MG63 (cell line): ENCODE data around the gene GALM. TPM values are rescaled to one million over a fixed set of nuclear protein-coding genes. Genes with fewer than 3 reads are reported as not detected.
"Not testable (repeated sequence)": the region's sequence is repeated elsewhere in the genome, so short reads cannot be mapped to it uniquely, and the experiment has no call there.

Source experiments
- DNase-seq: peaks from one replicate; pipeline ENCODE4 v3.0.0-alpha.2; 2020
- H3K27me3 ChIP-seq: fragments of 250-450 bp; sonication (Bioruptor Pico); 2 replicates; pipeline ENCODE4 v1.5.1; 2020; ENCODE audit warnings: mild to moderate bottlenecking, moderate library complexity
- H3K36me3 ChIP-seq: fragments of 250-450 bp; sonication (Bioruptor Pico); 2 replicates; pipeline ENCODE4 v1.5.1; 2020; ENCODE audit warnings: mild to moderate bottlenecking, moderate library complexity
- H3K4me3 ChIP-seq: fragments of 250-450 bp; sonication (Bioruptor Pico); 2 replicates; pipeline ENCODE4 v1.5.1; 2020; ENCODE audit warnings: mild to moderate bottlenecking, moderate library complexity
- H3K9me3 ChIP-seq: fragments of 250-450 bp; sonication (Bioruptor Pico); 2 replicates; pipeline ENCODE4 v1.5.1; 2020; ENCODE audit warnings: mild to moderate bottlenecking, moderate library complexity
- total RNA-seq: library from RNA; depleted of rRNA; stranded (reverse); fragments of >200 nt; shearing (Covaris generic); gene quantifications from 2 replicates; pipeline ENCODE4 v1.2.3, GENCODE V29; 2014; ENCODE audit warnings: low replicate concordance; rRNA removed

GALM gene
- total RNA-seq, 1 experiment from 2014 or later = 13.7 TPM

- Histone ChIP-seq H3K4me3 (no peak overlapping the region), H3K9me3 (no peaks in the 10 kb centered on the region), H3K36me3 (peaks cover 17% of the 10 kb centered on the region), H3K27me3 (no peaks in the 10 kb centered on the region)
- no peak for DNase-seq
These were observed 88.1 kb downstream of the GALM start for GRCh38 chr2:38754049-38754448.

- H3K4me3 ChIP-seq = 0 out of 2 replicates have a peak overlapping the region, but pooled peaks have one; percentile 5
These were observed 88.6 kb downstream of the GALM start for GRCh38 chr2:38754506-38754905.

GRCh38 chr2:38755891-38756290 is 90.0 kb downstream of the GALM start:
- not testable (repeated sequence) for DNase-seq, H3K9me3 ChIP-seq, H3K36me3 ChIP-seq, H3K4me3 ChIP-seq, H3K27me3 ChIP-seq

More at GRCh38 chr2:38754506-38754905, 88.6 kb downstream of the GALM start:
- peaks cover 12% of the 10 kb centered on the region for H3K36me3 ChIP-seq
- H3K27me3 ChIP-seq = no peaks in the 10 kb centered on the region
- DNase-seq = no peak
- H3K9me3 ChIP-seq = no peaks in the 10 kb centered on the region

GRCh38 chr2:38763228-38763627 is 97.3 kb downstream of the GALM start:
- Histone ChIP-seq H3K27me3 (no peaks in the 10 kb centered on the region), H3K9me3 (no peaks in the 10 kb centered on the region), H3K36me3 (no peaks in the 10 kb centered on the region), H3K4me3 (no peak overlapping the region)
- DNase-seq = no peak

- Histone ChIP-seq H3K9me3 (no peaks in the 10 kb centered on the region), H3K36me3 (no peaks in the 10 kb centered on the region)
- no peak for DNase-seq
These were observed 97.8 kb downstream of the GALM start for GRCh38 chr2:38763728-38764127.

GRCh38 chr2:38765149-38765548 is 99.2 kb downstream of the GALM start:
- Histone ChIP-seq H3K9me3 (no peaks in the 10 kb centered on the region), H3K27me3 (no peaks in the 10 kb centered on the region), H3K36me3 (no peaks in the 10 kb centered on the region), H3K4me3 (no peak overlapping the region)
- peak; percentile 8 for DNase-seq

More at GRCh38 chr2:38763728-38764127, 97.8 kb downstream of the GALM start:
- Histone ChIP-seq H3K4me3 (no peak overlapping the region), H3K27me3 (no peaks in the 10 kb centered on the region)

- Histone ChIP-seq H3K36me3 (no peaks in the 10 kb centered on the region), H3K4me3 (no peak overlapping the region), H3K27me3 (no peaks in the 10 kb centered on the region), H3K9me3 (no peaks in the 10 kb centered on the region)
- DNase-seq = no peak
These were observed 99.6 kb downstream of the GALM start for GRCh38 chr2:38765551-38765950.

- no peaks in the 10 kb centered on the region for H3K36me3 ChIP-seq
- H3K9me3 ChIP-seq = no peaks in the 10 kb centered on the region
- no peak overlapping the region for H3K4me3 ChIP-seq
- no peaks in the 10 kb centered on the region for H3K27me3 ChIP-seq
- peak; percentile 45 for DNase-seq
These were observed 105.7 kb downstream of the GALM start for GRCh38 chr2:38771632-38772031.

GRCh38 chr2:38775097-38775920 is 109.4 kb downstream of the GALM start:
- Histone ChIP-seq H3K27me3 (no peaks in the 10 kb centered on the region), H3K4me3 (no peak overlapping the region), H3K36me3 (peaks cover 3% of the 10 kb centered on the region), H3K9me3 (no peaks in the 10 kb centered on the region)
- DNase-seq = no peak

GRCh38 chr2:38775921-38776225 is 110.0 kb downstream of the GALM start:
- Histone ChIP-seq H3K27me3 (no peaks in the 10 kb centered on the region), H3K9me3 (no peaks in the 10 kb centered on the region), H3K4me3 (no peak overlapping the region), H3K36me3 (peaks cover 3% of the 10 kb centered on the region)
- DNase-seq = no peak

GRCh38 chr2:38776531-38776930 is 110.6 kb downstream of the GALM start:
- no peak for DNase-seq
- H3K9me3 ChIP-seq = no peaks in the 10 kb centered on the region
- H3K36me3 ChIP-seq = peaks cover 7% of the 10 kb centered on the region
- H3K4me3 ChIP-seq = no peak overlapping the region
- no peaks in the 10 kb centered on the region for H3K27me3 ChIP-seq

GRCh38 chr2:38778687-38779082 is 112.8 kb downstream of the GALM start:
- DNase-seq = no peak
- H3K27me3 ChIP-seq = no peaks in the 10 kb centered on the region
- peak overlapping the region; percentile 65 for H3K4me3 ChIP-seq
- no peaks in the 10 kb centered on the region for H3K9me3 ChIP-seq
- H3K36me3 ChIP-seq = peaks cover 13% of the 10 kb centered on the region

- Histone ChIP-seq H3K27me3 (no peaks in the 10 kb centered on the region), H3K4me3 (no peak overlapping the region), H3K36me3 (peaks cover 13% of the 10 kb centered on the region), H3K9me3 (no peaks in the 10 kb centered on the region)
- no peak for DNase-seq
These were observed 117.7 kb downstream of the GALM start for GRCh38 chr2:38783586-38783985.

Other genes starting within 250 kb of the GALM start
- gene HNRNPLL, start 63.2 kb upstream of the GALM start, total RNA-seq = 30.5 and 34.1 TPM in 2 replicates
- 178 and 201 TPM in 2 replicates for gene SRSF7, start 85.2 kb downstream of the GALM start, total RNA-seq
- gene GEMIN6, start 112.1 kb downstream of the GALM start, total RNA-seq = 12.9 and 13.0 TPM in 2 replicates
- 11.4 and 28.7 TPM in 2 replicates for gene DHX57, start 209.8 kb downstream of the GALM start, total RNA-seq
- gene MORN2, start 209.9 kb downstream of the GALM start, total RNA-seq = 21.8 and 126 TPM in 2 replicates
- gene ARHGEF33, start 223.8 kb downstream of the GALM start, total RNA-seq = 0.05 TPM in 1 of 2 replicates, not detected in the other